Mesenchymal stem cell (in vitro differentiated cells and primary cell): ENCODE data around the gene ELL2.
"Not testable (repeated sequence)": the region's sequence is repeated elsewhere in the genome, so short reads cannot be mapped to it uniquely, and the experiment has no call there.

Experiments used
- DNase-seq: peaks from one replicate; pipeline ENCODE4 v3.0.0-alpha.2; 2013
- H2AFZ ChIP-seq: one replicate; pipeline ENCODE4 v1.6.1; 2013; ENCODE audit warnings: low read depth, mild to moderate bottlenecking, control low read depth, inconsistent platforms, low read length, moderate library complexity
- H2AK5ac ChIP-seq: 2 replicates; pipeline ENCODE4 v1.6.1; 2013; ENCODE audit warnings: low read length, moderate library complexity, mild to moderate bottlenecking, inconsistent platforms; ENCODE audit not compliant: severe bottlenecking
- H2BK120ac ChIP-seq: one replicate; pipeline ENCODE4 v1.6.1; 2013; ENCODE audit warnings: low read depth, mild to moderate bottlenecking, inconsistent platforms, low read length, moderate library complexity
- H2BK12ac ChIP-seq, 2 experiments: one replicate each; pipeline ENCODE4 v1.6.1; 2013; ENCODE audit warnings: inconsistent platforms in 2 of 2, low read length in 2 of 2, mild to moderate bottlenecking in 2 of 2, moderate library complexity in 2 of 2, control low read depth in 1 of 2
- H2BK15ac ChIP-seq: one replicate; pipeline ENCODE4 v1.6.1; 2013; ENCODE audit warnings: mild to moderate bottlenecking, low read depth, inconsistent platforms; ENCODE audit not compliant: poor library complexity, severe bottlenecking
- H2BK5ac ChIP-seq: 2 replicates; pipeline ENCODE4 v1.6.1; 2013; ENCODE audit warnings: low read depth, mild to moderate bottlenecking, low read length, control low read depth, inconsistent platforms; ENCODE audit not compliant: poor library complexity, severe bottlenecking
- H3K14ac ChIP-seq, 2 experiments: one replicate each; pipeline ENCODE4 v1.6.1; 2013; ENCODE audit warnings: inconsistent platforms in 2 of 2, low read length in 2 of 2, control low read depth in 1 of 2, mild to moderate bottlenecking in 1 of 2, moderate library complexity in 1 of 2
- H3K18ac ChIP-seq, 2 experiments: one replicate each; pipeline ENCODE4 v1.6.1; 2013; ENCODE audit warnings: inconsistent platforms in 2 of 2, low read length in 2 of 2, control low read depth in 1 of 2, low read depth in 1 of 2, mild to moderate bottlenecking in 1 of 2
- H3K23ac ChIP-seq, 2 experiments: one replicate each; pipeline ENCODE4 v1.6.1; 2013; ENCODE audit warnings: inconsistent platforms in 2 of 2, low read length in 2 of 2, mild to moderate bottlenecking in 2 of 2, moderate library complexity in 2 of 2, control low read depth in 1 of 2
- H3K27ac ChIP-seq: 2 replicates; pipeline ENCODE4 v1.5.1; 2013; ENCODE audit warnings: mild to moderate bottlenecking, moderate library complexity, low read length, control low read depth, inconsistent platforms; ENCODE audit not compliant: poor library complexity, severe bottlenecking
- H3K27me3 ChIP-seq, 2 experiments: 2 replicates each; pipeline versions ENCODE4 v1.6.1 to v1.7.0; 2013; ENCODE audit warnings: low read length in 2 of 2, mild to moderate bottlenecking in 2 of 2, moderate library complexity in 2 of 2, control low read depth in 1 of 2, inconsistent platforms in 1 of 2; ENCODE audit not compliant: control insufficient read depth in 1 of 2, insufficient read depth in 1 of 2
- H3K36me3 ChIP-seq, 2 experiments: 2 replicates each; pipeline versions ENCODE4 v1.6.1 to v1.7.0; 2013; ENCODE audit warnings: low read length in 2 of 2, control low read depth in 1 of 2, inconsistent platforms in 1 of 2, low read depth in 1 of 2, mild to moderate bottlenecking in 1 of 2; ENCODE audit not compliant: insufficient read depth in 2 of 2, control insufficient read depth in 1 of 2
- H3K4ac ChIP-seq, 2 experiments: one replicate each; pipeline ENCODE4 v1.6.1; 2013; ENCODE audit warnings: inconsistent platforms in 2 of 2, low read length in 2 of 2, mild to moderate bottlenecking in 2 of 2, moderate library complexity in 2 of 2, control low read depth in 1 of 2, low read depth in 1 of 2
- H3K4me1 ChIP-seq: 2 replicates; pipeline ENCODE4 v1.6.1; 2013; ENCODE audit warnings: low read depth, low read length, control low read depth; ENCODE audit not compliant: control insufficient read depth, insufficient read depth
- H3K4me2 ChIP-seq: 2 replicates; pipeline ENCODE4 v1.6.1; 2013; ENCODE audit warnings: low read length, mild to moderate bottlenecking, inconsistent platforms; ENCODE audit not compliant: poor library complexity, severe bottlenecking
- H3K4me3 ChIP-seq, 2 experiments: 2 replicates each; pipeline versions ENCODE4 v1.5.1 to v1.7.0; 2013; ENCODE audit warnings: low read length in 2 of 2, mild to moderate bottlenecking in 2 of 2, control low read depth in 1 of 2, low read depth in 1 of 2; ENCODE audit not compliant: insufficient read depth in 1 of 2
- H3K79me1 ChIP-seq: replicated peaks from 2 replicates; pipeline ENCODE4 v1.6.1; 2013; ENCODE audit warnings: mild to moderate bottlenecking, control low read depth, low read length, inconsistent platforms; ENCODE audit not compliant: poor library complexity, severe bottlenecking
- H3K9ac ChIP-seq: 2 replicates; pipeline ENCODE4 v1.7.0; 2013; ENCODE audit warnings: mild to moderate bottlenecking, low read length, moderate library complexity
- H3K9me3 ChIP-seq: 2 replicates; pipeline ENCODE4 v1.7.0; 2013; ENCODE audit warnings: mild to moderate bottlenecking, low read length; ENCODE audit not compliant: control insufficient read depth
- H4K8ac ChIP-seq: one replicate; pipeline ENCODE4 v1.6.1; 2013; ENCODE audit warnings: inconsistent platforms, mild to moderate bottlenecking, low read length, moderate library complexity
- H4K91ac ChIP-seq: one replicate; pipeline ENCODE4 v1.6.1; 2013; ENCODE audit warnings: mild to moderate bottlenecking, low read length, inconsistent platforms
- WGBS: methylation state at CpG from one replicate; pipeline ENCODE4 v1.1.7; 2013; ENCODE audit warnings: mixed read lengths; 5-methylcytosine and 5-hydroxymethylcytosine counted together

The ELL2 gene

DNA sequence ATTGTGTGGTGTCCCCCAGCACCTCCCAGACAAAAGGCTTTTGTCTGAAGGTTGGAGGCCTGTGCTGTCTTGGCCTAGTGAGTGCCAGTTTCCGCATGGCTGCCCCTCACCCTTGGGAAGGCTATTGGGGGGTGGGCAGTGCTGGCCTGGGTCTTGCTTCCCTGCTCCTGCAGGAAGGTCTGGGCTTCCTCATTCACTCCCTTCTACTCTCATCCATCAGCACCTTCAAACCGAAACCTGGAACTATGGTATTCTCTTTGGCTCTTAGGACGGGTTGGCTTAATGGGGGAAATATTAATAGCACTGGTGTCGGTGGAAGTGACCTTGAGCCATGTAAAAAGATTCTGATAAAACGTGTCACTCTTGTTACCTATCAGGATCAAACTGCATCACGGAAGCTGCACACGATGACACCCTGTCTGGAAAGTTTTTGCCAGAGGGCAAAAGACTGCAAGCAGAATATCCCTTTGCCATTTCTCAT lies 105.1 kb downstream of the ELL2 start:
- 96% methylated on average over 6 of the region's 7 CpGs for WGBS
- H2BK15ac ChIP-seq: peak overlapping the region; percentile 86
- H2AFZ ChIP-seq: no peak overlapping the region
- H3K4me1 ChIP-seq: peaks cover 21% of the 10 kb centered on the region
- no peak overlapping the region for H3K4me3 ChIP-seq
- H3K27me3 ChIP-seq: no peaks in the 10 kb centered on the region
- no peak overlapping the region for H3K14ac ChIP-seq
- H2BK5ac ChIP-seq: no peak overlapping the region
- peak overlapping the region; percentile 61 to 98 for H2BK12ac ChIP-seq
- H3K9me3 ChIP-seq: no peaks in the 10 kb centered on the region
- H2AK5ac ChIP-seq: no peak overlapping the region
- H3K36me3 ChIP-seq: no peaks in the 10 kb centered on the region
- H3K18ac ChIP-seq: peak overlapping the region; percentile 13 to 76
- no peak overlapping the region for H3K4me2 ChIP-seq
- H3K4ac ChIP-seq: peak overlapping the region in 1 of 2 experiments; percentile 59
- H3K23ac ChIP-seq: no peak overlapping the region
- peak overlapping the region; percentile 45 for H2BK120ac ChIP-seq
- no peak overlapping the region for H3K9ac ChIP-seq
- no peaks in the 10 kb centered on the region for H3K79me1 ChIP-seq
- peak overlapping the region; percentile 88 for H4K91ac ChIP-seq
- peak overlapping the region; percentile 87 for H4K8ac ChIP-seq
- H3K27ac ChIP-seq: no peak overlapping the region
- DNase-seq: no peak

GRCh38 chr5:95853490-95853889 lies 108.2 kb downstream of the ELL2 start:
- Histone ChIP-seq H2AK5ac (no peak overlapping the region), H2AFZ (no peak overlapping the region), H3K79me1 (no peaks in the 10 kb centered on the region), H3K4ac (no peak overlapping the region), H2BK120ac (no peak overlapping the region), H3K9ac (no peak overlapping the region), H3K23ac (no peak overlapping the region), H4K91ac (peak overlapping the region; percentile 2), H3K27me3 (no peaks in the 10 kb centered on the region), H2BK5ac (no peak overlapping the region), H3K4me1 (peaks cover 16% of the 10 kb centered on the region), H4K8ac (no peak overlapping the region), H3K14ac (no peak overlapping the region), H3K4me2 (no peak overlapping the region), H2BK12ac (no peak overlapping the region), H3K18ac (no peak overlapping the region), H3K9me3 (no peaks in the 10 kb centered on the region), H2BK15ac (no peak overlapping the region), H3K27ac (no peak overlapping the region), H3K36me3 (no peaks in the 10 kb centered on the region), H3K4me3 (no peak overlapping the region)
- 92% methylated on average over 3 of the region's 3 CpGs for WGBS
- no peak for DNase-seq

DNA sequence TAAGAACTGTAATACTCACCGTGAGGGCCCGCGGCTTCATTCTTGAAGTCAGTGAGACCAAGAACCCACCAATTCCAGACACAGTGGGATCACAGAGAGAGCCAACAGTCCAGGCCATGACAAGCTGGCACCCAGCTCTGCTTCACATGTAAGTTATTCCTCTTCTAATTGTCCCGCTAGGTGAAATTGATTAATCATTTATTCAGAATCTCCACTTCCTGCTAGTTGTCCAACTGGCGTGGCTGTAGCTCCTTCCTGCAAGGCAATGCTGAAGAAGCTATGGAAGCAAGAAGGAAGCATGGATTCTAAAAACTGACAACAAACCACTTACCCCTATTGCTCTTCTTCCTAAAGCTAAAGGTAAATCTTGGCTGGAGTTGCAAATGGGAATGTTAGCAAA lies 109.1 kb downstream of the ELL2 start:
- Histone ChIP-seq H2BK15ac (no peak overlapping the region), H2AFZ (no peak overlapping the region), H2BK5ac (no peak overlapping the region), H3K4me3 (no peak overlapping the region), H3K9me3 (no peaks in the 10 kb centered on the region), H3K27ac (no peak overlapping the region), H3K4me2 (no peak overlapping the region), H3K18ac (no peak overlapping the region), H2BK120ac (no peak overlapping the region), H3K4me1 (peaks cover 11% of the 10 kb centered on the region), H2BK12ac (no peak overlapping the region), H2AK5ac (no peak overlapping the region), H3K23ac (no peak overlapping the region), H4K91ac (no peak overlapping the region), H3K9ac (no peak overlapping the region), H3K36me3 (no peaks in the 10 kb centered on the region), H3K14ac (no peak overlapping the region), H3K27me3 (no peaks in the 10 kb centered on the region), H3K79me1 (no peaks in the 10 kb centered on the region), H4K8ac (no peak overlapping the region), H3K4ac (no peak overlapping the region)
- WGBS: 100% methylated on average over 5 of the region's 5 CpGs
- DNase-seq: no peak

- H3K14ac ChIP-seq, H2BK15ac ChIP-seq, H3K9me3 ChIP-seq, H3K9ac ChIP-seq, H2BK120ac ChIP-seq, H3K4ac ChIP-seq, H2AFZ ChIP-seq, H3K23ac ChIP-seq, H3K79me1 ChIP-seq, H3K4me2 ChIP-seq, H3K18ac ChIP-seq, H2AK5ac ChIP-seq, H3K27ac ChIP-seq, H3K36me3 ChIP-seq, H3K4me1 ChIP-seq, H3K4me3 ChIP-seq, H2BK12ac ChIP-seq, H2BK5ac ChIP-seq, H4K91ac ChIP-seq, H3K27me3 ChIP-seq, DNase-seq, H4K8ac ChIP-seq: not testable (repeated sequence)
- 98% methylated on average over 24 of the region's 34 CpGs for WGBS
These were observed 110.5 kb downstream of the ELL2 start for GRCh38 chr5:95851141-95851540.
